Measurements from ENCODE around the gene TEN1. TPM values are rescaled to one million over a fixed set of nuclear protein-coding genes. Genes with fewer than 3 reads are reported as not detected.
"Not testable (repeated sequence)": the region's sequence is repeated elsewhere in the genome, so short reads cannot be mapped to it uniquely, and the experiment has no call there.

TEN1 gene
- total RNA-seq, 1 donor from 2014 or later = 5.9 TPM

DNA sequence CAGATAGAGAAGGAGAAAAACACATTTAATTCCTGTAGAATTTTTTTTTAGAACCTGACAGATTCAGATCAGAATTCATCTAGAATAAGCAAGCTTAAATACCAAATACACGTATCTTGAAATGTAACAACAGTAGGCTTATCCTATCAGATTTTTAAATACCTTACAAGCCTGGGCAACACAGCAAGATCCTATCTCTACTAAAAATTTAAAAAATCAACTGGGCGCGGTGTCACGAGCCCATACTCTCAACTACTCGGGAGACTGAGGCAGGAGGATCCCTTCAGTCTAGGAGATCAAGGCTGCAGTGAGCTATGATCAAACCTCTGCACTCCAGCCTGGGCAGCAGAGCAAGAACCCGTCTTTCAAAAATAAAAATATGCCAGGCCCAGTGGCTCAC, 13.6 kb upstream of the TEN1 start:
- H3K27me3 Mint-ChIP-seq (ENCODE audit: insufficient read depth, low read depth) = no peaks in the 10 kb centered on the region

GRCh38 chr17:75969044-75969443, 10.0 kb upstream of the TEN1 start:
- H4K20me1 ChIP-seq (ENCODE audit: low read depth); H3K9me3 Mint-ChIP-seq; H3K4me3 Mint-ChIP-seq; H3K9ac ChIP-seq; H3K27ac Mint-ChIP-seq; H3K27ac ChIP-seq; H3F3A ChIP-seq (ENCODE audit: low read depth); H3K36me3 ChIP-seq; H3K9me3 ChIP-seq (ENCODE audit: low read depth); H3K4me1 Mint-ChIP-seq; H3K4me1 ChIP-seq; H2AFZ ChIP-seq (replicated peaks); H3K27me3 Mint-ChIP-seq (ENCODE audit: insufficient read depth, low read depth); H3K4me2 ChIP-seq; DNase-seq (ENCODE audit: low spot score); H3K27me3 ChIP-seq; H3K4me3 ChIP-seq; H3K79me2 ChIP-seq (ENCODE audit: low read depth): not testable (repeated sequence)
- H3K36me3 Mint-ChIP-seq = peaks cover 11% of the 10 kb centered on the region

More for the DNA sequence above, 13.6 kb upstream of the TEN1 start:
- H3K27me3 ChIP-seq = no peaks in the 10 kb centered on the region
- no peak overlapping the region for H3K27ac Mint-ChIP-seq
- H3K27ac ChIP-seq = no peak overlapping the region
- H4K20me1 ChIP-seq (ENCODE audit: low read depth) = no peaks in the 10 kb centered on the region
- no peak for TF ChIP-seq EZH2 (IDR thresholded peaks at IDR 0.05)
- no peak for TF ChIP-seq EZH2phosphoT487 (IDR thresholded peaks at IDR 0.05)
- no peak for TF ChIP-seq CTCF (IDR thresholded peaks at IDR 0.05)
- H3K4me3 ChIP-seq = no peak overlapping the region
- no peaks in the 10 kb centered on the region for H3K9me3 Mint-ChIP-seq
- no peaks in the 10 kb centered on the region for H3K9me3 ChIP-seq (ENCODE audit: low read depth)
- no peaks in the 10 kb centered on the region for H3K4me1 Mint-ChIP-seq
- no peaks in the 10 kb centered on the region for H3K79me2 ChIP-seq (ENCODE audit: low read depth)
- H2AFZ ChIP-seq (replicated peaks) = no peak overlapping the region
- no peak overlapping the region for H3K4me3 Mint-ChIP-seq
- no peaks in the 10 kb centered on the region for H3K36me3 ChIP-seq
- no peak overlapping the region for H3K4me2 ChIP-seq
- no peak for DNase-seq (ENCODE audit: low spot score)
- no peak overlapping the region for H3K9ac ChIP-seq
- peaks cover 2% of the 10 kb centered on the region for H3F3A ChIP-seq (ENCODE audit: low read depth)
- H3K36me3 Mint-ChIP-seq = peaks cover 3% of the 10 kb centered on the region
- no peaks in the 10 kb centered on the region for H3K4me1 ChIP-seq

- peaks cover 2% of the 10 kb centered on the region for H3K27me3 Mint-ChIP-seq (ENCODE audit: insufficient read depth, low read depth)
- Histone ChIP-seq H3K4me3 (no peak overlapping the region), H3K27me3 (no peaks in the 10 kb centered on the region), H3F3A (ENCODE audit: low read depth) (no peaks in the 10 kb centered on the region), H3K4me2 (no peak overlapping the region), H3K27ac (no peak overlapping the region), H3K36me3 (no peaks in the 10 kb centered on the region), H2AFZ (replicated peaks) (no peak overlapping the region), H3K4me1 (no peaks in the 10 kb centered on the region), H3K9ac (no peak overlapping the region), H3K9me3 (ENCODE audit: low read depth) (no peaks in the 10 kb centered on the region), H3K79me2 (ENCODE audit: low read depth) (no peaks in the 10 kb centered on the region), H4K20me1 (ENCODE audit: low read depth) (no peaks in the 10 kb centered on the region)
- H3K4me3 Mint-ChIP-seq = no peak overlapping the region
- no peak for DNase-seq (ENCODE audit: low spot score)
- TF ChIP-seq CTCF (IDR thresholded peaks at IDR 0.05) (no peak), EZH2 (IDR thresholded peaks at IDR 0.05) (no peak), EZH2phosphoT487 (IDR thresholded peaks at IDR 0.05) (no peak)
- H3K9me3 Mint-ChIP-seq = no peaks in the 10 kb centered on the region
- H3K36me3 Mint-ChIP-seq = peaks cover 13% of the 10 kb centered on the region
- H3K4me1 Mint-ChIP-seq = peaks cover 2% of the 10 kb centered on the region
- H3K27ac Mint-ChIP-seq = no peak overlapping the region
Measured at GRCh38 chr17:75970011-75970523, 9.0 kb upstream of the TEN1 start.

- Histone ChIP-seq H3K79me2 (ENCODE audit: low read depth) (no peaks in the 10 kb centered on the region), H3K4me2 (no peak overlapping the region), H4K20me1 (ENCODE audit: low read depth) (no peaks in the 10 kb centered on the region), H2AFZ (replicated peaks) (no peak overlapping the region), H3K27me3 (no peaks in the 10 kb centered on the region), H3K4me3 (no peak overlapping the region), H3K36me3 (no peaks in the 10 kb centered on the region), H3K9me3 (ENCODE audit: low read depth) (no peaks in the 10 kb centered on the region), H3K9ac (no peak overlapping the region), H3K4me1 (no peaks in the 10 kb centered on the region), H3F3A (ENCODE audit: low read depth) (no peaks in the 10 kb centered on the region), H3K27ac (no peak overlapping the region)
- Mint-ChIP-seq H3K27ac (no peak overlapping the region), H3K4me1 (peaks cover 2% of the 10 kb centered on the region), H3K27me3 (ENCODE audit: insufficient read depth, low read depth) (peaks cover 2% of the 10 kb centered on the region), H3K9me3 (no peaks in the 10 kb centered on the region), H3K36me3 (peaks cover 13% of the 10 kb centered on the region), H3K4me3 (no peak overlapping the region)
- no peak for DNase-seq (ENCODE audit: low spot score)
- TF ChIP-seq EZH2phosphoT487 (IDR thresholded peaks at IDR 0.05) = no peak
- TF ChIP-seq EZH2 (IDR thresholded peaks at IDR 0.05) = no peak
- no peak for TF ChIP-seq CTCF (IDR thresholded peaks at IDR 0.05)
Measured at GRCh38 chr17:75970626-75971025, 8.4 kb upstream of the TEN1 start.

- not testable (repeated sequence) for H3K36me3 ChIP-seq; H3K9ac ChIP-seq; H3K4me3 ChIP-seq; H3K4me3 Mint-ChIP-seq; H2AFZ ChIP-seq (replicated peaks); DNase-seq (ENCODE audit: low spot score); H3K4me2 ChIP-seq; H3K4me1 ChIP-seq; H3K27me3 Mint-ChIP-seq (ENCODE audit: insufficient read depth, low read depth); H3K27ac ChIP-seq; H3K9me3 Mint-ChIP-seq; H3K27me3 ChIP-seq; H4K20me1 ChIP-seq (ENCODE audit: low read depth); H3K27ac Mint-ChIP-seq; H3K9me3 ChIP-seq (ENCODE audit: low read depth)
- Mint-ChIP-seq H3K4me1 (peaks cover 26% of the 10 kb centered on the region), H3K36me3 (peaks cover 21% of the 10 kb centered on the region)
- Histone ChIP-seq H3K79me2 (ENCODE audit: low read depth) (peaks cover 15% of the 10 kb centered on the region), H3F3A (ENCODE audit: low read depth) (peaks cover 24% of the 10 kb centered on the region)
Measured at GRCh38 chr17:75975187-75975586, 3.9 kb upstream of the TEN1 start.

Data from neural progenitor cell (in vitro differentiated cells).